K562 (cell line): Measurements from ENCODE around the gene SLC48A1. TPM values are rescaled to one million over a fixed set of nuclear protein-coding genes. Genes with fewer than 3 reads are reported as not detected.

Experiments used
- MYBL2 ChIP-seq, 2 experiments: fragments of 450-650 bp in 1 of 2; sonication (generic) in 1 of 2; formaldehyde crosslinking in 1 of 2; IDR thresholded peaks; 2 replicates each; pipeline versions ENCODE4 v1.6.1 to v1.8.1; 2017 to 2022; ENCODE audit warnings: borderline replicate concordance in 1 of 2, inconsistent platforms in 1 of 2, low read depth in 1 of 2, mild to moderate bottlenecking in 1 of 2, missing genetic modification reagents in 1 of 2, moderate library complexity in 1 of 2
- ZNF347 ChIP-seq: fragments of 450-650 bp; formaldehyde crosslinking; IDR thresholded peaks from 2 replicates; pipeline ENCODE4 v1.4.0; 2020; ENCODE audit warnings: low read depth, mild to moderate bottlenecking, moderate library complexity
- polyA plus RNA-seq, 8 experiments: library from polyadenylated mRNA; depleted of rRNA in 4 of 8; stranded (reverse) in 5 of 8; unstranded in 3 of 8; fragments of >200 nt; fragmentation: Nextera tagmentation in 2 of 8; fragmentation: Illumina TruSeq in 1 of 8; extraction: Ambion mirVana in 2 of 8; extraction: Trizol in 1 of 8; gene quantifications; 2 replicates each; pipeline versions ENCODE4 v1.2.1 to v1.2.3, GENCODE V29; 2011 to 2014; ENCODE audit warnings: inconsistent platforms in 1 of 8, missing spikeins in 1 of 8
- total RNA-seq, 7 experiments: library from RNA; depleted of rRNA in 6 of 7; stranded (reverse); fragments of >200 nt in 6 of 7; fragmentation: Illumina TruSeq in 2 of 7; extraction: Trizol in 2 of 7; gene quantifications; 2 replicates each; pipeline versions ENCODE4 v1.2.1 to v1.2.3, GENCODE V29; 2011 to 2021; ENCODE audit warnings: low replicate concordance in 1 of 7
- TF ChIP-seq, protein P1 (sequence below), 2 experiments: fragments of 450-650 bp; IDR thresholded peaks; 2 replicates each; pipeline ENCODE4 v1.6.1; 2018; ENCODE audit warnings: mild to moderate bottlenecking in 2 of 2, low read depth in 1 of 2; ENCODE audit not compliant: partially characterized antibody in 2 of 2

SLC48A1 gene
- total and polyA plus RNA-seq, 9 of the 15 experiments (the other 6 are each of a cell fraction or from before 2014, with no cell fraction given): 10.7 to 37.5 (median 18.7) TPM

DNA sequence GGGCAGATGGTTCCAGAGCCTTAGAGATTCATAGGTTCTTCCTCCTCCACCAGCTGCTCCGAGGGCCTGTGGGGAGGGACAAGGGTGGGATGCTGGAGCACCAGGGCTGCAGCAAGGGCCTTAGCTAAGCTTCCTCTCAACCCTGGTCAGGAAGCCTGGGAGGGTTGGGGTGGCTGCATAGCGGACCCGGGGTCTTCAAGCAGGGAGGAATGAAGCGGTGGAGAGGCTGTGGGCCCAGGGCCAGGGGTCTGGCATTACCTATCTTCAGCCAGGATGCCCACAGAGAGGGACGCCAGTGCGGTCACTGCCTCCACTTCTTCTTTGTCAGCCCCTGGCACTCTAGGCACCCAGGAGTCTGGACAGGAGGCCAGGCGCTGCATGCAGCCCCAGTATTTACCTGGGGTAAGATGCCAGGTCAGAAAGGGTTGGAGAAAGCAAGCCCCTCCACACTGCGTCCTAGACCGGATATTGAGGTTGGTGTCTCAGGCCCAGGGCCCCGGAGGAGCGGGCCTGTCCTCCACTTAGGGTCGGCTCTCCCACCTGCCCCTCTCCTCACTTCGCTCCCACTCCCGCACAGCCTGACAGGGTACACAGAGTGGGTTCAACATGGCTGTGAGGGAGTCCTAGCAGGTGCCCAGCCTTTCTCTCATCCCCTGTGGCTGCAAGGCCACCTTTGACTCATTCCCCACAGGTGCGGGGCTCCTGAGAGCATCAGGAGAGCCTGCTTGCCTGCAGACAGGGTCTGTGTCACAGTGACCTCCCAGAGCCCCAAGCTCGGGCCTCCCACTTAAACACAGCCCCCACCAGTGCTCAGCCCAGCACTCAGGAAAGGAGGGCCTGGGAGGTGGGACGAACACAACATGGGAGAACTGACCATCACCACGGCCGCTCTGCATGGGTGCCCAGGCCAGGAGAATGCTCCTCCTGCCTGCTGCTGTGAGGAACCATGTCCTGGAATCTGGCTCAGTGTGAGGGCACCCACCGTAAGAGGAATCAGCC is 11.1 kb downstream of the SLC48A1 start (continued):
- TF ChIP-seq MYBL2 (IDR thresholded peaks at IDR 0.05; ENCODE audit: low read depth) (no peak), MYBL2 (CRISPR knock-in tag; IDR thresholded peaks at IDR 0.05; ENCODE audit: borderline replicate concordance) (no peak), ZNF347 (CRISPR knock-in tag) (no peak)
- TF ChIP-seq, protein P1, sequence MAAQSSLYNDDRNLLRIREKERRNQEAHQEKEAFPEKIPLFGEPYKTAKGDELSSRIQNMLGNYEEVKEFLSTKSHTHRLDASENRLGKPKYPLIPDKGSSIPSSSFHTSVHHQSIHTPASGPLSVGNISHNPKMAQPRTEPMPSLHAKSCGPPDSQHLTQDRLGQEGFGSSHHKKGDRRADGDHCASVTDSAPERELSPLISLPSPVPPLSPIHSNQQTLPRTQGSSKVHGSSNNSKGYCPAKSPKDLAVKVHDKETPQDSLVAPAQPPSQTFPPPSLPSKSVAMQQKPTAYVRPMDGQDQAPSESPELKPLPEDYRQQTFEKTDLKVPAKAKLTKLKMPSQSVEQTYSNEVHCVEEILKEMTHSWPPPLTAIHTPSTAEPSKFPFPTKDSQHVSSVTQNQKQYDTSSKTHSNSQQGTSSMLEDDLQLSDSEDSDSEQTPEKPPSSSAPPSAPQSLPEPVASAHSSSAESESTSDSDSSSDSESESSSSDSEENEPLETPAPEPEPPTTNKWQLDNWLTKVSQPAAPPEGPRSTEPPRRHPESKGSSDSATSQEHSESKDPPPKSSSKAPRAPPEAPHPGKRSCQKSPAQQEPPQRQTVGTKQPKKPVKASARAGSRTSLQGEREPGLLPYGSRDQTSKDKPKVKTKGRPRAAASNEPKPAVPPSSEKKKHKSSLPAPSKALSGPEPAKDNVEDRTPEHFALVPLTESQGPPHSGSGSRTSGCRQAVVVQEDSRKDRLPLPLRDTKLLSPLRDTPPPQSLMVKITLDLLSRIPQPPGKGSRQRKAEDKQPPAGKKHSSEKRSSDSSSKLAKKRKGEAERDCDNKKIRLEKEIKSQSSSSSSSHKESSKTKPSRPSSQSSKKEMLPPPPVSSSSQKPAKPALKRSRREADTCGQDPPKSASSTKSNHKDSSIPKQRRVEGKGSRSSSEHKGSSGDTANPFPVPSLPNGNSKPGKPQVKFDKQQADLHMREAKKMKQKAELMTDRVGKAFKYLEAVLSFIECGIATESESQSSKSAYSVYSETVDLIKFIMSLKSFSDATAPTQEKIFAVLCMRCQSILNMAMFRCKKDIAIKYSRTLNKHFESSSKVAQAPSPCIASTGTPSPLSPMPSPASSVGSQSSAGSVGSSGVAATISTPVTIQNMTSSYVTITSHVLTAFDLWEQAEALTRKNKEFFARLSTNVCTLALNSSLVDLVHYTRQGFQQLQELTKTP (IDR thresholded peaks at IDR 0.05; ENCODE audit: low read depth in 1 of 2, partially characterized antibody in 2 of 2): no peak
